Heart left ventricle (tissue), 16 donors: Measurements from ENCODE around the gene PCNT. TPM values are rescaled to one million over a fixed set of nuclear protein-coding genes. Genes with fewer than 3 reads are reported as not detected.

Experiments
- ATAC-seq, 4 donors: fragments of 200-7000 bp; cut with Tn5 transposase; one replicate each; pipeline ENCODE4 v1.9.1; 2020 to 2022; ENCODE audit warnings: moderate library complexity in 4 of 4, mild to moderate bottlenecking in 3 of 4, moderate number of reproducible peaks in 1 of 4
- DNase-seq, 5 donors: peaks; one replicate each; pipeline ENCODE4 v3.0.0-alpha.2; 2020
- H3K27ac ChIP-seq, 12 donors: fragments of 200-600 bp; sonication (generic) in 4 of 12; one replicate each; pipeline versions ENCODE4 v1.5.0 to v1.8.0; 2016 to 2022; ENCODE audit warnings: mild to moderate bottlenecking in 2 of 12
- H3K27me3 ChIP-seq, 9 donors: fragments of 200-600 bp; sonication (generic) in 2 of 9; one replicate each; pipeline versions ENCODE4 v1.5.1 to v1.8.0; 2016 to 2022; ENCODE audit warnings: mild to moderate bottlenecking in 3 of 9
- H3K36me3 ChIP-seq, 9 donors: fragments of 200-600 bp; sonication (generic) in 2 of 9; one replicate each; pipeline versions ENCODE4 v1.5.0 to v1.8.0; 2018 to 2022; ENCODE audit warnings: mild to moderate bottlenecking in 2 of 9
- H3K4me1 ChIP-seq, 12 donors: fragments of 200-600 bp; sonication (generic) in 4 of 12; one replicate each; pipeline versions ENCODE4 v1.5.0 to v1.8.0; 2016 to 2022; ENCODE audit warnings: mild to moderate bottlenecking in 3 of 12
- H3K4me3 ChIP-seq, 12 donors: fragments of 200-600 bp; sonication (generic) in 4 of 12; one replicate each; pipeline versions ENCODE4 v1.5.0 to v1.8.0; 2017 to 2022; ENCODE audit warnings: mild to moderate bottlenecking in 9 of 12, moderate library complexity in 4 of 12
- H3K9me3 ChIP-seq, 12 donors: fragments of 200-600 bp; sonication (generic) in 4 of 12; one replicate each; pipeline versions ENCODE4 v1.5.0 to v1.8.0; 2016 to 2022; ENCODE audit warnings: mild to moderate bottlenecking in 1 of 12
- POLR2A ChIP-seq, 2 donors: fragments of 450-650 bp; IDR thresholded peaks; one replicate each; pipeline ENCODE4 v1.6.1; 2017; ENCODE audit warnings: antibody characterized with exemption in 2 of 2, mild to moderate bottlenecking in 2 of 2, moderate library complexity in 2 of 2
- WGBS, 4 donors: extraction: QIAGEN DNeasy Blood & Tissue Kit in 2 of 4; methylation state at CpG; one replicate each; pipeline versions ENCODE4 v1.1.5 to v1.1.7; 2013 to 2018; 5-methylcytosine and 5-hydroxymethylcytosine counted together
- intact Hi-C, 10 donors: fragments of 100-400 bp; cut with DNase I; formaldehyde crosslinking; loops; one replicate each; pipeline versions ENCODE4 v1.11.1 to v1.14.2; 2022
- polyA plus RNA-seq, 2 donors: library from polyadenylated mRNA; stranded (reverse); fragments of 200-250 nt; gene quantifications; one replicate each; pipeline ENCODE4 v1.2.3, GENCODE V29; 2013
- total RNA-seq, 9 donors: library from RNA; depleted of rRNA in 2 of 9; stranded (reverse); fragments of >200 nt in 2 of 9; fragmentation: NEBNext Ultra II Directional in 3 of 9; extraction: Animal tissue kit (Norgen Biotek cat#: 25700) in 3 of 9; gene quantifications; one replicate each; pipeline versions ENCODE4 v1.1.0 to v1.2.4, GENCODE V29; 2016 to 2023
- TF ChIP-seq, protein P1 (sequence below), 12 donors: fragments of 200-600 bp; sonication (generic) in 4 of 12; IDR thresholded peaks; one replicate each; pipeline versions ENCODE4 v1.5.0 to v1.8.0; 2018 to 2022; ENCODE audit warnings: antibody characterized with exemption in 12 of 12, mild to moderate bottlenecking in 5 of 12
- donor health status: ischemic (EF 13 %, LVEDD 7.1; RV severe dilation, severe dysfunction).
- donor health status: healthy with polysubstance abuse.
- donor health status: DM: no; HTN: yes; CAD: no.
- donor health status: DM: no; HTN: no; CAD: no.
- donor health status: ischemic (EF 25% LVEDD 6.9; RV normal size, moderate dysfunction).
- donor health status: ischemic (EF 25% LVEDD 5.7; RV mildly dilated, moderate dysfunction).
- donor health status: healthy.
- donor health status: DM: yes; HTN: yes; CAD: no.
- donor health status: ischemic (EF 35%, LVEDD 5.7; RV mildly dilated, moderate dysfunction).
- donor health status: nonischemic (EF 11% LVEDD 7.7; RV severe dilation, severe dysfunction).
- donor health status: DM: yes; HTN: yes; CAD: no.
- donor health status: PGD.
- donor health status: ischemic (EF 29% LVEDD 5.4; RV normal size, mild dysfunction).
- donor health status: nonischemic (EF 23%, LVEDD 6.1; RV moderate dilation, normal function).

Gene PCNT
- total and polyA plus RNA-seq, 11 donors: 17.0 to 73.0 (median 36.7) TPM

DNA sequence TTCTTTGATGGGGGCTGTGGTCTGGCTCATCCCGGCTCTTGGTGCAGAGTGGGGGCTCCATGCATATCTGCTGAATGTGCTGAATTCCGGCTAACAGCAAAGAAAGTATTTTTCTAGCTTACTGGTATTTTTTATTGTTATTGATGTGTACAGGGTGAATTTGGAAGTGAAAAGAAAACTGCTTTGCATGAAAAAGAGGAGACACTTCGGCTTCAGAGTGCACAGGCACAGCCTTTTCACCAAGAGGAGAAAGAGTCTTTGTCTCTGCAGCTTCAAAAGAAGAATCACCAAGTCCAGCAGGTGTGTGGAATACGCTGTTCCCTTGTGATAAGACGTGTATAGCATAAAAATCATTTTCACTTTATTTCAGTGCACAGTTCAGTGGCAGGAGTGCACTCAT is 57.6 kb downstream of the PCNT start:
- intact Hi-C loops: no loop called here
- H3K36me3 ChIP-seq: peaks cover 0 to 46% (median 14%) of the 10 kb centered on the region in 9 donors
- peaks cover 0 to 5% (median 0%) of the 10 kb centered on the region in 12 donors for H3K4me1 ChIP-seq
- ATAC-seq (no peak), DNase-seq (peak in 1 of 5 donors; percentile 8)
- no peaks in the 10 kb centered on the region for H3K9me3 ChIP-seq
- H3K4me3 ChIP-seq: no peak overlapping the region
- no peaks in the 10 kb centered on the region for H3K27me3 ChIP-seq
- no peak overlapping the region for H3K27ac ChIP-seq
- TF ChIP-seq, protein P1, sequence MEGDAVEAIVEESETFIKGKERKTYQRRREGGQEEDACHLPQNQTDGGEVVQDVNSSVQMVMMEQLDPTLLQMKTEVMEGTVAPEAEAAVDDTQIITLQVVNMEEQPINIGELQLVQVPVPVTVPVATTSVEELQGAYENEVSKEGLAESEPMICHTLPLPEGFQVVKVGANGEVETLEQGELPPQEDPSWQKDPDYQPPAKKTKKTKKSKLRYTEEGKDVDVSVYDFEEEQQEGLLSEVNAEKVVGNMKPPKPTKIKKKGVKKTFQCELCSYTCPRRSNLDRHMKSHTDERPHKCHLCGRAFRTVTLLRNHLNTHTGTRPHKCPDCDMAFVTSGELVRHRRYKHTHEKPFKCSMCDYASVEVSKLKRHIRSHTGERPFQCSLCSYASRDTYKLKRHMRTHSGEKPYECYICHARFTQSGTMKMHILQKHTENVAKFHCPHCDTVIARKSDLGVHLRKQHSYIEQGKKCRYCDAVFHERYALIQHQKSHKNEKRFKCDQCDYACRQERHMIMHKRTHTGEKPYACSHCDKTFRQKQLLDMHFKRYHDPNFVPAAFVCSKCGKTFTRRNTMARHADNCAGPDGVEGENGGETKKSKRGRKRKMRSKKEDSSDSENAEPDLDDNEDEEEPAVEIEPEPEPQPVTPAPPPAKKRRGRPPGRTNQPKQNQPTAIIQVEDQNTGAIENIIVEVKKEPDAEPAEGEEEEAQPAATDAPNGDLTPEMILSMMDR (IDR thresholded peaks at IDR 0.05): no peak
- TF ChIP-seq POLR2A (IDR thresholded peaks at IDR 0.05): no peak
- WGBS, 4 donors: 95 to 98% (median 97%) methylated on average over 5 of the region's 5 CpGs

DNA sequence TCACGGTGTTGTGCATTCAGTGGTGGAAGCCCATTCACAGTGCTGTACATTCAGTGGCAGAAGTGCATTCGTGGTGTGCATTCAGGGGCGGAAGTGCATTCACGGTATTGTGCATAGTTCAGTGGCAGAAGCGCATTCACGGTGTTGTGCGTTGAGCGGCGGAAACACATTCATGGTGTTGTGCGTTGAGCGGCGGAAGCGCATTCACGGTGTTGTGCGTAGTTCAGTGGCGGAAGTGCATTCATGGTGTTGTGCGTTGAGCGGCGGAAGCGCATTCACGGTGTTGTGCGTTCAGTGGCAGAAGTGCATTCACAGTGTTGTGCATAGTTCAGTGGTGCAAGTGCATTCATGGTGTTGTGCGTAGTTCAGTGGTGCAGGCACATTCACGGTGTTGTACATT is 60.6 kb downstream of the PCNT start:
- ATAC-seq: no peak
- Histone ChIP-seq H3K27me3 (no peaks in the 10 kb centered on the region), H3K27ac (no peak overlapping the region), H3K4me1 (no peaks in the 10 kb centered on the region), H3K36me3 (peaks cover 0 to 61% (median 32%) of the 10 kb centered on the region in 9 donors), H3K9me3 (no peaks in the 10 kb centered on the region), H3K4me3 (no peak overlapping the region)
- TF ChIP-seq, protein P1 (IDR thresholded peaks at IDR 0.05): no peak
- TF ChIP-seq POLR2A (IDR thresholded peaks at IDR 0.05): no peak
- DNase-seq: peak in 1 of 5 donors; percentile 30
- intact Hi-C loops: no loop called here
- 96 to 98% (median 97%) methylated on average over 24 of the region's 24 CpGs for WGBS, 4 donors

DNA sequence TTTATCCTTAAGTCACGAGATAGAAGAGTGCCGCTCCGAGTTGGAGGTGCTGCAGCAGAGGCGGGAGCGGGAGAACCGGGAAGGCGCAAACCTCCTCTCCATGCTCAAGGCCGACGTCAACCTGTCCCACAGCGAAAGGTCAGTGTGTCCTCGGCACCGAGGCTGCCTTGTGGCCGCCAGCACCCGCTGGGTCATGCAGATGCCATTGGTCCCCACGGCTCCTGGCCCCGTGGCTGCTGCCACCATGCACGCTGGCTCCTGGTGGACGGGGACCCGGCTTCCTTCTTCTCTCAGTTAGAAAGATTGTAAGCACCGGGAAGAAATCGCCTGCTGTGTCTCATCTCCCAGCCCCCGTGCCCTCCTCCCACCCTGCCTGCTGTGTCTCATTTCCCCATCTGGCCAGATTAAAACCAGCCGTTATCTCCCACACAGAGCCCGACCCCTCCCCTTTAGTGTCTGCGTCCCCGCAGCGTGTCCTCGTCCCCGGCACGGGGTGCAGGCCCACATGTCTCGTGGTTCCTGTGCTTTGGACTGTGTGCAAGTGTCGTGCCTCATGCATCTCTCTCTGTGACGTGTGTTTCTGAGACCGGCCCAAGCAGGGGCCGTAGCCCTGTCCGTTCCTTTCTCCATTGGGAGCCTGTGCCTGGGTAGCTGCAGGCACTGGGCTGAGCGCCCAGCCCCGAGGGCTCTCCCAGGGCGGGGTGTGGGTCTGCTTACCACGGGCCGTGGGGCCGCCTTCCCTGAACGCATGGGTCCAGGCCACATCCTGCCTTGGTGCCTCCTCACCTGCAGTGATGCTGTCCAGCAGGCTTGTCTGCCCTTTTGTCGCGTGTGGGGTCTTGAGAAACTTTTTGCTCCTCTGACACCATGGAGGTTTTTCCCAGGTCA is 62.1 kb downstream of the PCNT start:
- DNase-seq (no peak), ATAC-seq (peak in 3 of 4 donors; percentile 20 to 30 (median 29))
- no peaks in the 10 kb centered on the region for H3K4me1 ChIP-seq
- H3K9me3 ChIP-seq: no peaks in the 10 kb centered on the region
- TF ChIP-seq, protein P1 (IDR thresholded peaks at IDR 0.05): no peak
- no peak for TF ChIP-seq POLR2A (IDR thresholded peaks at IDR 0.05)
- H3K27ac ChIP-seq: no peak overlapping the region
- no peaks in the 10 kb centered on the region for H3K27me3 ChIP-seq
- intact Hi-C loops: no loop called here
- WGBS, 4 donors: 79 to 83% (median 82%) methylated on average over 39 to 45 of the region's 45 CpGs
- H3K36me3 ChIP-seq: peaks cover 0 to 76% (median 43%) of the 10 kb centered on the region in 9 donors
- no peak overlapping the region for H3K4me3 ChIP-seq

DNA sequence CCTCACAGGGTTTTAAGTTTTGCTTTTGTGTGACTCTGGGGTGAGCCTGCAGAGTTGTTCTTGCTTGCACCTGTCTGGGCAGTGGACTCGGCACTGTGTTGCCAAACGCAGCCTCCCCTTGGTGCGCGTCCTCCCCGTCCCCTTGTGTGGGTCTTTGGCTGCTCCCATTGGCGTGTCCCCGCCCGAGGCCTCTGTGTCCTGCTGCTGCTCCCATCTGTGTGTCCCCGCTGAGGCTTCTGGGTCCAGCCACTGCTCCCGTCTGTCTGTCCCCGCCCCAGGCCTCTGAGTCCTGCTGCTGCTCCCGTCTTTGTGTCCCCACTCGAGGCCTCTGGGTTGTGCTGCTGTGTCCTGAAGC is 62.8 kb downstream of the PCNT start:
- H3K27ac ChIP-seq: no peak overlapping the region
- H3K27me3 ChIP-seq: no peaks in the 10 kb centered on the region
- H3K4me1 ChIP-seq: no peaks in the 10 kb centered on the region
- no peak overlapping the region for H3K4me3 ChIP-seq
- intact Hi-C loops: no loop called here
- H3K9me3 ChIP-seq: no peaks in the 10 kb centered on the region
- peaks cover 0 to 80% (median 49%) of the 10 kb centered on the region in 9 donors for H3K36me3 ChIP-seq
- 92 to 97% (median 96%) methylated on average over 13 of the region's 13 CpGs for WGBS, 4 donors
- no peak for ATAC-seq
- DNase-seq: peak in 1 of 5 donors; percentile 46
- TF ChIP-seq, protein P1 (IDR thresholded peaks at IDR 0.05): no peak
- no peak for TF ChIP-seq POLR2A (IDR thresholded peaks at IDR 0.05)
